ENCODE measurements around the gene ADRA1B.

The ADRA1B gene

GRCh38 chr5:160021831-160022446 lies 105.7 kb downstream of the ADRA1B start:
- peak; percentile 13 to 44 for DNase-seq
